ENCODE data around the gene CFP.

Gene CFP

DNA sequence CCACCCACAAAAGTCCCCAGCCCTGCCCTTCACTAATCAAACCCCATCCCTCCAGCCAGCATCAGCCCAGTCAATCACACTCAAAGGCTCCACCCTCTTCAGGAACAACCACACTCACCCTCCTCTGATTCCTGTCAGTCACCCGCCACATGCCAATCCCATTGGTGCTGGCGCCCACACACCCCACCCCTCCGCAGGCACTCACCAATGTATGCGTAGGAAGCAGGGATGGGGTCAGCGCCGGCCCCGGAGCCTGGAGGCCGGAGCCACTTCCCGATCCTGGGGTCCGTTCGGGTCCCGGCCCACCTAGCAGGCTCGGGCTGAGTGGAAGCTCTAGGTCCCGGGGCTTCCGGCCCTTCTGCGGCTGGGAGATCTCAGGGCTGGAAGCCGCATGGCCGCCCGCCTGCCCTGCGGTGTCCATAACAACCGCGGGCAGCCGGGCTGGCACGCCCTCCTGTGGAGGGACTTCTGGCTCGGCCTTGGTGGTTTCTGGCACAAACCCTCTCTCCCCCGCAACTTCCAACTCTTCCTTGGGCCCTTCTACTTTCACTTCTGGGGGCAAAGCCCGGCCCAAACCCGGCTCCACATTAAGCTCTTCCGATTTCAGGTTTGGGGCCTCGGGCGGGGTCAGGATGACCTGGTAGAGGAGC, 7.9 kb upstream of the CFP start:
- DNase-seq (ENCODE audit: low read depth in 2 of 2) = no peak

DNA sequence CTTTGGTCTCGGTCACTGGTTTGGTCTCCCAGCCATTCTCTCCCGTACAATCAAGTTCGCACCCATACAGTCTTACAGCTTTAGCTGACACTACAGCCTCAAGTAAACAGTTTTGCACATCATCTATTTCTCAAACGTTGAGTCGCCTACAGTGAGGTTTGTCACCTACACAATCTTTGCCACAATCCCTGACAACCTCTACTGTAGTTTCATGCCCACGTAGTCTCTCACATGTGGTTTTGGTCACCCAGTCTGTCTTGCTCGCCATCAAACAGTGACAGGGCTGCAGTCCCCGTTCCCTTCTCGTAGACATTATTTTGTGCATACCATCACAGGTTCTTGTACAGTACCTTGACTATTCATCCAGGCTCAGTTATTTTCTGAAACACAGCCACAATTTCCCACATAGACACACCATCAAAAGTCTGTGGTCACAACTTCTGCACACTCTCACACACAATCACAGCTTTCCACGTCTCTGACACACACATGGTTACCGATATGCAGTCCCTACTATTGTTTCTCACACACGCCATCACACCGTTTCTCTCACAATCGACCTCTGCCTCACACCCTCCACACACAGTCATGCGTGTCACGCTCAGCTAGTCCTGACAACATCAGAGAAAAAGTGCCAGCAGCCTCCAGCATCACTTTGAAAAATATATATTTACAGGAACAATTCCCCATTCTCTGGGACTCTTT, 5.3 kb upstream of the CFP start:
- DNase-seq (ENCODE audit: low read depth in 2 of 2) = no peak

DNA sequence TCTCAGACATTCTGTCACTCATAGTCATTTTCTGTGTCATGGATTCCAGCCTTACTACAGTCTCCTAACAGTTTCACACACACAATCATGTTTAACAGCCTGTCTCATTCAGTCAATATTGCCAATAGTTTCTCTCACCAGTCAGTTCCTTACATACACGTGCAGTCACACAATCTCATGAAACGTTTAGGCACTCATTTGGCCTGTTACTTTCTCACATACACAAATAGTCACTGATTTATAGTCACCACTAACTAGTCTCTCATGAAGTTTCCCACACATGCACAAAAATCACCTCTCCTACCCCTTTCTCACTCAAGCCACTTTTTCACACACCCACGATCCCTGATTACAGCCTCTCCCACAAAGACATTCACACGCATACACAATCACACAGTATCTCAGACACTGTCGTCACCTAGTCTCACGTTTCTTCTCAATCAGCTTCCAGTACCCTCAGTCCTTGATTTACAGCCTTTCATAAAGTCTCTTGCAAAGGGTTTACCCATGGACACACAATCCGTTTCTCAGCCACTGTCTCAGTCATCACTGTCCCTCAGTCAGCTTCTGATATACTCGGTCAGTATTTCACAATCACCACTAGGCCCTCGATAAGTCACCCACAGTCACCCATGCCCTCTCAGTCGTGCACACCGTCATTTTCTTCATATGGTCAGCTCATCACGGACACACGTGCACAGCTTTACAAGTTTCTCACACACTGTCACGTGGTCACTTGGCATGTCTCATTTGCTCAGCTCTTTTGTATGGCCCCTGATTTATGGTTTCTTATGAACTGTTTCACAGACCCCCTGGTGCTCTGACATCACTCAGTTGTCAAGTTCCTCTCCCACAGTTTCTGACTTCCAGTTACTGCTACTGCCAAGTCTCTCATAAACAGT, 4.2 kb upstream of the CFP start:
- DNase-seq (ENCODE audit: low read depth in 2 of 2) = no peak

DNA sequence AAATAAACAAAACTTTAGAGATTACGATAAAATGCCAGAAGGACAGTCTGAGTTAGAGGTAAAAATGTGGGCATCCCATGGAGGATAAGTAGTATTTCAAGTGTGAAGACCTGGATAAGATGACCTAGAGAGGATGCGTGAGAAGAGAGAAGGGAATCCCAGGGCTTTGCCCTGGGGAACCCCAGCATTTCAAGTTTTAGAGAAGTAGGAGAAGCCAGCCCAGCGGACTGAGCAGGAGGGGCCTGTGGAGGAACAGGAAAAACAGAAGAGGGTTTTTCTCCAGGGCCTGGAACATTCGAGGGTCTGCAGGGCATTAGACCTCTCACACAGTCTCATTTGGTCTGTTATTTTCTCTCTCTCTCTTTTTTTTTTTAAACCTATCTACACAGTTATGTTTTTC, 2.9 kb upstream of the CFP start:
- DNase-seq (ENCODE audit: low read depth in 2 of 2) = no peak

DNA sequence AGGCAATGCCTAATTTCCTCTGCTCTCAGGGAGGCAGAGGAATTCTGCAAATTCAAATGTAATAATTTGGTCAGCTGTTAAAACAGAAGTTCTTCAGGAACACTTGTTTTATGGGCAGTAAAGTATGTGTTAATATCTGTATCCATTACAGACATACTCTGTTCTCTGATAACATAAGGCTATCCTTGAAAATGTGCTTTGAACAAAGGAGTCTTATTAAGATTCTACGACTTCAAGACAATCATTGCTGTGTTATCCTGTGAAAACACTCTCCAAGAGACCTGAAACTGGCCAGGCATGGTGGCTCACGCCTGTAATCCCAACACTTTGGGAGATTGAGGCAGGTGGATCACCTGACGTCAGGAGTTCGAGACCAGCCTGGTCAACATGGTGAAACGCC, 1.9 kb upstream of the CFP start:
- DNase-seq (ENCODE audit: low read depth in 2 of 2) = no peak

DNA sequence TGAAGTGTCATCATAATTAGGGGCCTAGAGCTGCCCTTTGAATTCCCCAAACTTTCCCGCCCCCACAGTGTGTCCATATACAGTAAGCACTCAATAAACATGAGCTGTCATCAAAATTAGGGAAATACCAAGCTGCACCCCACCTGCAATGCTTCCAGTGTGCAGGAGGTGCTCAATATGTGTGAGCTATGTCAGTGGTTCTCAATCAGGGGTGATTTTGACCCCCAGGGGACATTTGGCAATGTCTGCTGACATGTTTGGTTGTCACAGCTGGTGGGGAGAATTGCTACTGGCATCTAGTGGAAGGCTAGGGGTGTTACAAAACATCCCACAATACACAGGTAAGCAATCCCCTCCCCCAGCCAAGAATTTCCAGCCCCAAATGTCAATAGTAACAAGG, 748 bp downstream of the CFP start:
- DNase-seq (ENCODE audit: low read depth in 2 of 2) = no peak

DNA sequence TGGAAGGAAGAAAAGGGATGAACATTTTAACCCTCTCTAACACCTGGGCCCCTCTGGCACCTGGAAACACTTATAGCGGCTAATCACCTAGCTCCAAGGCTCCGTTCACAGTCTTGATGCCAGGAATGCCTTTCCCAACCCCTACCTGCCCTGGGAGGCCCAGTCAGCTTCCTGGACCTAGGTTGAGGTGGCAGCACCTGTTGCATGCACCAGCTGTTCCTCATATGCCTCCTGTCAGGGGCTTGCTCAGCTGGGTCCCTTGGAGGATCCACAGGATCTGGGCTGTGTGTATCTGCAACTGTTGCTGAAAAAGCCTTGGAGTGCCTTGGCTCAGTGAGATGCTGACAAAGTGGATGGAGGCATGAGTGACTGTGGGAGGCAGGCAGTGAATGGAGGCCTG, 4.4 kb downstream of the CFP start:
- no peak for DNase-seq (ENCODE audit: low read depth in 2 of 2)

DNA sequence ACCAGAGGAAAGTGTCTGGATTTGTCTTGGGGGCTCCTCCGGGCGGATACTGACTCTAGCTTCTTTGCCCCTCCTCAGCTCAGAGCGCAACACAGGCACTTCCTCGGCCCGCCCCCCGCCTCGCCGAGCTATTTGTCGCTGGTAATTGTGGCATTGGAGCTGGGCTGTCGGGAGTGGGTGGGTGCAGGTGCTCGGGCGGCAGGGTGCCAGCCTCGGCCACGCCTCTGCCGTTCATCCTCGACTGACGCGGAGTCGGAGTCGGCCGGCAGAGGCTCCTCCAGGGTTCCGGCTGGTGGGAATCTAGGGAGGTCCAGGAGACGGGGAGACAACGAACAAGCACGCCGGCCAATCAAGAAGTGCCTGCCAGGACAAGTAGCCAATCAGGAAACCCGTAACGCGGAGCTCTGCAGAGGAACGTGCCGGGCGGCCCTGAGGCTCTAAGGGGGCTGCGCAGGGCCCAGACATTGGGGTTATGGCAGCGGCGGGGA, 6.1 kb downstream of the CFP start:
- no peak for DNase-seq (ENCODE audit: low read depth in 2 of 2)

DNA sequence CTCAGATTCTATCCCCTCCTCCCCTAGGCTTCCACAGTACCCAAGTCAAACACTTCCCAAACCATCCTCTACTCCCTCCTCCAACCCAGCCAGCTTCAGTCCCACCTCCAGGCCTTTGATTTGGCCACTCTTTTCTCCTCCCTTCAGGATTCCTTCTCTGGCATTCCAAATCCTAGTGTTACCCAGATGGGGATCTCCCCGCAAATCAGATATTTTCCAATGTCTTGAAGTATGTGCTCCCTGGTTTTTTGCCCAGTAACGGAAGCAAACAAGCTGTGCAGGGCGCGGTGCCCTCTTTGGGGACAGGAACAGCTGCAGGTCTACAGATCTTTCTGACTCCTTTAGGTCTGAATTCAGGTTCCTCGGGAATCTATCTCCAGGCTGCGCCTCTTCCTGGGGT, 7.9 kb downstream of the CFP start:
- no peak for DNase-seq (ENCODE audit: low read depth in 2 of 2)

DNA sequence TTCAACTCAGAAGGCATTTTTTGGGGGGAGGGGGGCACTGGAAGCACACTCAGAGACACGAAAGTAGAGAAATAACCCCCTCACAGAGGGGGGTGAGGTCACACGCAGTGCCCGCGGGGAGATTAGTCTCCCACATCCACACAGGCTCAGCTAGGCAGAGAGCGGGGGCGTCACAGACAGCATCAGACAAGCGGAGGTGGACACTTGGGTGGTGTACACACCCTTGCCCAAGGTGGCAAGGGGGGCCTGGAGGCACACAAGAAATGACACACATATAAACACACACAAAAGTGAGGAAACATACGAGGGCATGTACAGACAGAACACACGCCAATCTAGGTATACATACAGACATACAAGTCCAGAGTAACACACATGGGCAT, 9.4 kb downstream of the CFP start:
- no peak for DNase-seq (ENCODE audit: low read depth in 2 of 2)

DNA sequence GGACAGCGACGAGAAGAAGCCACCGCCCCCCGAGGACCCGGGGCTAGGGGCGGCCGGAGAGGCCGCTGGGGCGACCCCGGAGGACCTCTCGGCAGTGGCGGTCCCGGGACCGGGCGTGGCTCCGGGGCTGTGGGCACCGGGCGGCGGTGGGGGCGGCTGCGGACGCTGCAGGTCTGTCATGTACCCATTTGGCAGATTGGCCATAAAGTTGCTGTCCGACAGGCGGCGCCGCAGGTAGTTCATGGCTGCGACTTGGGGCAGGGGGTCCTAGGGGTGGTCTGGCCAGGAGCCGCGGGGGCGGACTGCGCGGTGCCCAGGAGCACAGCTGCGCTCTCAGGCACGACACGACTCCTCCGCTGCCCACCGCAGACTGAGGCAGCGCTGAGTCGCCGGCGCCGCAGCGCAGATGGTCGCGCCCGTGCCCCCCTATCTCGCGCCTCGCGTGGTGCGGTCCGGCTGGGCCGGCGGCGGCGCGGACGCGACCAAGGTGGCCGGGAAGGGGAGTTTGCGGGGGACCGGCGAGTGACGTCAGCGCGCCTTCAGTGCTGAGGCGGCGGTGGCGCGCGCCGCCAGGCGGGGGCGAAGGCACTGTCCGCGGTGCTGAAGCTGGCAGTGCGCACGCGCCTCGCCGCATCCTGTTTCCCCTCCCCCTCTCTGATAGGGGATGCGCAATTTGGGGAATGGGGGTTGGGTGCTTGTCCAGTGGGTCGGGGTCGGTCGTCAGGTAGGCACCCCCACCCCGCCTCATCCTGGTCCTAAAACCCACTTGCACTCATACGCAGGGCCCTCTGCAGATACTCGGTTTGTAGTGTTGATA, 10.0 kb downstream of the CFP start, which contains the start of gene SYN1:
TSS of gene SYN1 (minus strand) at position 372 of the 817 bp plus-strand sequence. CDS start at position 243, 129 bp downstream.
- peak; percentile 64 to 65 for DNase-seq (ENCODE audit: low read depth in 2 of 2)

DNA sequence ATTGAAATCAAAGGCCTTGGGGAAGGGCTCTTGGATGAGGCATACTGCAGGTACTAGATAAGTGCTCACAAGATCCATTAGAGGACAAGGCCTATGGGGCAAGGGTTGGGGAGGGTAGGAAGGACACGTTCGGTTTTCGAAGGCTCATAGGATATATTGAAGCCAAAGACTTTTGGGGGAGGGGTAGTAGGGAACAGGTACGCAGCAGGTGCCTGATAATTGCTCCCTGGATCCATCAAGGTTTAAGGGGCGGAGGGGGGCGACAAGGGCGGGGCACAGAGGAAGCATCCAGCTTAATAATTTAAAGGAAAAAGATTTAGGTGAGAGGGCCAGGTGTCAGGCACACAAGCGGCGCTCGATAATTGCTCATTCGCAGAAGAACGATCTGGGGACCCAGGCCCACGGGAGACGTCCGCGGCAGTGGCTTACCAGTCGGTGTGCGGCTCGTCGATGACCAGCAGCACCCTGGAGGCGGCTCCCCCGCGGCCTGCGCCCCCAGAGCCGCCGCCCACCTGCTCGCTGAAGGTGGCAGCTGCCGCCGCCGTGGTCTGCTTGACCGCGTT, 10.7 kb downstream of the CFP start:
- no peak for DNase-seq (ENCODE audit: low read depth in 2 of 2)

DNA sequence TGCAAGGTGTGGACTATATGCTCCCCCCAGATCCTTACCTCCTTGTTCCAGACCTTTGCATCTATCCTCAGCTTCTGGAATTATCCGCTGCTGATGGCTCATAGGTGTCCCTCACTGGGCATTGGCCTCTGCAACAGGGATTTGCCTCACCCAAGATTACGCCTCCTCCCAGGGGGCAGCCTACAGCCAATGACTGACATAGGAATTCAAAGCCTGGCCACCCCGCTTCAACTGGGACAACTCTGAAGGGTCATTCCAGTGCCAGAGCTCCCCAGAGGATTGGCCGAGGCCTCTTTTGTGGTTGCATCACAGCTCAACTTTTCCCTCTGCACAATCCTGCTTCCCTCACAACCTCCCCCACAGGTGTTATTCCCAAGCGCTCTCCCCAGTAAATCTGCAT, 15.1 kb downstream of the CFP start:
- DNase-seq (ENCODE audit: low read depth in 2 of 2) = no peak

DNA sequence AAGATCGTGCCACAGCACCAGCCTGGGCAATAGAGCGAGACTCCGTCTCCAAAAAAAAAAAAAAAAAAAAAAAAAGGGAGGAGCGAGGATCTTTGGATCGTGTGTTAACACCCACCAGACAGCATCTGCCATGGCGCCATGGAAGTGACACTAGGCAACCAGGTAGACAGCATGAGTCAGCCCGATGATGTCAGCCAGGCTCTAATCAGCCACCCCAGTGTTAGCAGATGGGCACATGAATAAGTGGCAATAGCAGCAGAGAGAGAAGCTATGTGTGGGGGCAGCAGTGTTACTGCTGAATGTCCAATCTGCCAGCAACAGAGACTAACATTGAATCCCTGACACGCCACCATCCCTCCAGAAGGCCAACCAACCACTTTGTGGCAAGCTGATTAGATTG, 16.6 kb downstream of the CFP start:
- no peak for DNase-seq (ENCODE audit: low read depth in 2 of 2)

DNA sequence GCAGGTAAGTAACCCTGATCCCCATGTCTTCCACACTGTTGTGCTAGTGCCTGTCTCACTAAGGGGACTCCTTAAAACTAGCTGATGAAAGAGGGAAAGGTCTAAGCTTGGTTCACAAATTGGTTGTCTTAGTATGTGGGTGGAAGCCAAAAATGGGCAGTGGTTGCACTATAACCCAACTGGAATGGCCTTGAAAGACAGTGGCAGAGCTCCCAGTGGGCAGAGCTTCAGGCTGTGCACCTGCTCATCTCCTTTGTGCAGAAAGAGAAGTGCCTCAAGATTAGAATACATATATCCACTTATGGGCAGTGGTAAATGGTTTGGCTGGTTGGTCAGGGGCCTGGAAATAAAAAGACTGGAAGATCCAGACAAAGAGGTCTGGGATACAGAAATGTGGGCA, 17.3 kb downstream of the CFP start:
- no peak for DNase-seq (ENCODE audit: low read depth in 2 of 2)

DNA sequence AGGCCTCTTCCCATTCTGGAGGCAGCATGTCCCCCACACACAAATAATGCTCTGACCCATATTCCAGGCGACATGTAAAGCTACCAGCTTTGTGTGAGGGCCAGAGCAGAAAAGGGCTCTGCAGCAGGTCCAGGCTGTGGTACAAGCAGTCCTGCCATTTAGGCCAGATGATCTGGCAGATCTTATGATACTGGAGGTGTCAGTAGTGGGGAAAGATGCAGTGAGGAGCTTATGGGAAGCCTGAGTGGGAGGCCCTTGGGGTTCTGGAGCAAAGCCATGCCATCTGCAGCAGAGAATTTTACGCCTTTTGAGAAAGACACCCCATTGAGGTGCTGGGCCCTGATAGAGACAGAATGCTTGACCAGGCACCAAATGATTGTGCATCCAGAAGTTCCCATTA, 17.8 kb downstream of the CFP start:
- DNase-seq (ENCODE audit: low read depth in 2 of 2) = no peak

DNA sequence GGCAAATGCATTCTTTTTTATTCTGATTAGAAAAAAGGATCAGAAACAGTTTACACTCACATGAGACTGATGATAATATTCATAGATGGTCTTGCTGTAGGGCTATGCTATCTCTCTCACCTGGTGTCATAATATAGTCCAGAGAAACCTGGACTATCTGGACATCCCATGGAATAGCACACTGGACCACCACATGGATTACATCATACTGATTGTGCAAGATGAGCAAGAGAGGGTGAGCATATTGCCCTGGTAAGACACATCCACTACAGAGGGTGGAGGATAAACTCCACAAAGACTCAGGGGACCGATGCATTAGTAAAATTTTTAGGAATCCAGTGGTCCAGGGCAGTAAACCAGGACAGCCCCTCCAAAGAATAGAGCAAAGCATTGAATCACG, 18.2 kb downstream of the CFP start:
- DNase-seq (ENCODE audit: low read depth in 2 of 2) = no peak

DNA sequence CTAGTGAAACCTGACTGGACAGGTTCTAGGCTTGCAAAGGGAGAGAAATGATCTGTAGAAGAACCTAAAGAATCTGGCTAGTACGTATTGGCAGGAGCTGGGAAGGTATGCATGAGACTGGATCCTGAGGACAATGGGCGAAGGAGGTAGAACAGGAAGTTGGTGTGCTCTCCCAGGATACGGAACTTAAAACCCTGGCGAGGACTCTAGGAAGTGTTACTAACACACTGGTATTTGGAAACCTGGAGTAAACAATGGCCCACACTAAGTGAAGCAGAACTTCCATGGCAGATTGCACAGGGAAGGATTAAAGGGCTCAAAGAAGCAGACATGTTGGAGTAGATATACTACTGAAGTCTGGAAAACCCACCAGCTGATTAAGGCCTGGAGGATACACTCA, 19.2 kb downstream of the CFP start:
- DNase-seq (ENCODE audit: low read depth in 2 of 2) = no peak

DNA sequence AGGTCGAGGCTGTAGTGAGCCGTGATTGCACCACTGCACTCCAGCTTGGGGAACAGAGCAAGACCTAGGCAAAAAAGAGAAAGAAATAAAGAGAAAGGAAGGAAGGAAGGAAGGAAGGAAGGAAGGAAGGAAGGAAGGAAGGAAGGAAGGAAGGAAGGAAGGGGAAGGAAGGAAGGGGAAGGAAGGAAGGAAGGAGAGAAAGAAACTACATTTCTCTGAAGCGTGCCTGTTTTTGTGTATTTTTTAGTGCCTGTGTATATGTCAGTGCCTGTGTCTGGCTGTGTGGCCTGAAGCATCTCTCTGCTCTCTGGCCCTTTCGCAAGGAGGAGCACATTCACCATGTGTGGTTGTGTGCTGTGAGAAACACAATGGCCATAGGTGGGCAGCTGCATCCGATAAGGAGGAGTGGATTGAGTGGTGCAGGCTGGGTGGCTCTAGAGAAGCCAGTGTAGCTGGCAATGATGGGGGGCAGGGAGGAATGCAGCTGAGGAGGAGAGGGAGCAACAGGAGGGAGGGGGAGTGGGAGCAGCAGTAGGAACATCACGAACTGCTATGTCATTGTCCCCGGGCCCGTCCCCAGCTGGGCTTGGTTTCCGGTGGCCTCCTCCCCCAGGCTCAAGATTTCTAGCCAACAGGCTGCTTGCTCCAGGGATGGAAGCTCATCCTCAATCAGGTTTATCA, 21.5 kb downstream of the CFP start:
- no peak for DNase-seq (ENCODE audit: low read depth in 2 of 2)

DNA sequence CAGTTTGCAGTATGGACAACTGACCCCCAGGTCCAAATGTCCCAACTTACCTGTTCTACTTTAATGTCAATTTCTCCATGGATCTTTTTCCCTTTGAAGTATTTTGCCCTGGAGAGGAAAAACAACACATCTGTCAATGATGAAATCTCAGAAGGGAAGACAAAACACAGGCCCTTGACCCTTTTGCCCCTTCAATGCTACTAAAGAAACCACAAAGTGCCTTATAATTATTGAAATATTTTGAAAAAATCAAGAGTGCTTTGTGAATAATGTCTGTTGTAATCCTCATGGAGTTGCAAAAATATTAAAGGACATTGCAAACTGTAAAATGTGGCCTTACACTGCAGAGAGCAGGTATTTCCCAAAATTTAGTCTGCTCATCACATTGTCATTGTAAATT, 22.6 kb downstream of the CFP start:
- no peak for DNase-seq (ENCODE audit: low read depth in 2 of 2)

DNA sequence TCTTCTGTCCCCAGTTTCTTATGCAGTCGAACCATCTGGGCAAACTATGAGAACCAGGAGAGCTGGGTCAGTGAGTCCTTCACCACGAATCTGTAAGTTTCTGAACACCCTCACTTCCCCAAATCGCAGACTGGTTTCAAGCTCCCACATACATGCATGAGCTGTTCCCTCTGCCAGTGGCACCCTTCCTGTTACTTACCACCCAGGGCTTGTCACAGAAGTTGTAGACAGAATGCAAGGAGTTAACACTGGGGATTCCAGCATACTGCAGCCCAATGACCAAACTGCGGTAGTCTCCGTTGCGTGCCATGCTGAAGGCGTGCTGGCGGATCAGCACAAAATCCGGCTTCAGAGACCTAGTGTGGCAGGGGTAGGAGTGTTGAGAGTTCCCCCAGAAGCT, 24.7 kb downstream of the CFP start:
- no peak for DNase-seq (ENCODE audit: low read depth in 2 of 2)

Measured in stimulated activated CD8-positive, alpha-beta memory T cell treated with anti-CD3 and anti-CD28 coated beads, Interleukin-2, amount 100 ng/mL, for 48 hours (primary cell).